Parathyroid adenoma (tissue), 2 donors: ENCODE results near the gene KCNIP1.

Source experiments
- H2AFZ ChIP-seq: fragments of 300-600 bp; sonication (generic); one replicate; pipeline ENCODE4 v1.7.0; 2017; ENCODE audit warnings: antibody characterized with exemption, mild to moderate bottlenecking
- H3K27ac ChIP-seq: fragments of 300-600 bp; sonication (generic); one replicate; pipeline ENCODE4 v1.7.0; 2017
- H3K27me3 ChIP-seq: fragments of 300-600 bp; sonication (generic); one replicate; pipeline ENCODE4 v1.7.0; 2017; ENCODE audit warnings: low read length; ENCODE audit not compliant: control insufficient read depth, insufficient read depth
- H3K36me3 ChIP-seq: fragments of 300-600 bp; sonication (generic); one replicate; pipeline ENCODE4 v1.7.0; 2017; ENCODE audit warnings: low read length; ENCODE audit not compliant: control insufficient read depth, insufficient read depth
- H3K4me1 ChIP-seq: fragments of 300-600 bp; sonication (generic); one replicate; pipeline ENCODE4 v1.7.0; 2017; ENCODE audit warnings: control low read depth
- H3K4me2 ChIP-seq: fragments of 300-600 bp; sonication (generic); one replicate; pipeline ENCODE4 v1.7.0; 2017; ENCODE audit warnings: low read length
- H3K4me3 ChIP-seq: fragments of 300-600 bp; sonication (generic); one replicate; pipeline ENCODE4 v1.7.0; 2017; ENCODE audit warnings: low read depth, low read length
- H3K79me2 ChIP-seq: fragments of 300-600 bp; sonication (generic); one replicate; pipeline ENCODE4 v1.7.0; 2017; ENCODE audit warnings: control low read depth
- H3K9ac ChIP-seq: fragments of 300-600 bp; sonication (generic); one replicate; pipeline ENCODE4 v1.7.0; 2017; ENCODE audit warnings: mild to moderate bottlenecking
- H3K9me3 ChIP-seq: fragments of 300-600 bp; sonication (generic); one replicate; pipeline ENCODE4 v1.7.0; 2017; ENCODE audit warnings: low read length; ENCODE audit not compliant: control insufficient read depth
- TF ChIP-seq, protein P1 (sequence below): fragments of 300-600 bp; sonication (generic); IDR thresholded peaks from one replicate; pipeline ENCODE4 v1.7.0; 2017; ENCODE audit warnings: antibody characterized with exemption, mild to moderate bottlenecking
- donor health status: primary hyperparathyroidism.

Gene KCNIP1

DNA sequence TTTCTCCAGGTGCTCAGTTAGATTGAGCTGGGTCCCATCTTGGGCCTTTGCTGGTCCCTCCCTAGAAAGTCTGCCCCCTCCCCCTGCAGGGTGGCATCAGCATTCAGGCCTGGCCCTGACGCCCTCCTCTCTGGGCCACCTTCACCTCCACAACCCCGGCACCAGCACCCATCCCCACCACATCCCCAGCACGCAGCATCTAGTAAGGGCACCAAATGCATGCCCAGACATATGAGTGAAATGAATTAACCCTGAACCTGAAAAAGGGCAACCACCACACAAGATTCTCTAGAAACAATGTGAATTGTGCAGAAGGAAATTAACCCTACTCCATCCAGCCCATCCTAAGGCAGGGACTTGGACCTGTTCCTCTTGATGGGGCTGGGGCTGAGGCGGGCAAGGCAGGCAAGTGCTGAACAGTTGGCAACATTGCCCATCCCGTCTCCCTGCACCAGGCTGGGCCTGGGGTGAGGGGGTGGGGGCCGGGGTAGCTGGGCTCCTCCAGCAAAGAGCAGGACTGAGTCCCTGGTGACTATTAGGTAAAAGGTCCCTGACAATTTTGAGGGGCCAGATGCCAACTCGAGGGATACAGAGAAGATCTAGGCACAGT is 125.9 kb downstream of the KCNIP1 start:
- TF ChIP-seq, protein P1, sequence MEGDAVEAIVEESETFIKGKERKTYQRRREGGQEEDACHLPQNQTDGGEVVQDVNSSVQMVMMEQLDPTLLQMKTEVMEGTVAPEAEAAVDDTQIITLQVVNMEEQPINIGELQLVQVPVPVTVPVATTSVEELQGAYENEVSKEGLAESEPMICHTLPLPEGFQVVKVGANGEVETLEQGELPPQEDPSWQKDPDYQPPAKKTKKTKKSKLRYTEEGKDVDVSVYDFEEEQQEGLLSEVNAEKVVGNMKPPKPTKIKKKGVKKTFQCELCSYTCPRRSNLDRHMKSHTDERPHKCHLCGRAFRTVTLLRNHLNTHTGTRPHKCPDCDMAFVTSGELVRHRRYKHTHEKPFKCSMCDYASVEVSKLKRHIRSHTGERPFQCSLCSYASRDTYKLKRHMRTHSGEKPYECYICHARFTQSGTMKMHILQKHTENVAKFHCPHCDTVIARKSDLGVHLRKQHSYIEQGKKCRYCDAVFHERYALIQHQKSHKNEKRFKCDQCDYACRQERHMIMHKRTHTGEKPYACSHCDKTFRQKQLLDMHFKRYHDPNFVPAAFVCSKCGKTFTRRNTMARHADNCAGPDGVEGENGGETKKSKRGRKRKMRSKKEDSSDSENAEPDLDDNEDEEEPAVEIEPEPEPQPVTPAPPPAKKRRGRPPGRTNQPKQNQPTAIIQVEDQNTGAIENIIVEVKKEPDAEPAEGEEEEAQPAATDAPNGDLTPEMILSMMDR = no peak
- Histone ChIP-seq H3K4me3 (no peak overlapping the region), H3K9me3 (no peaks in the 10 kb centered on the region), H3K36me3 (no peaks in the 10 kb centered on the region), H3K27ac (no peak overlapping the region), H3K79me2 (no peaks in the 10 kb centered on the region), H3K9ac (no peak overlapping the region), H2AFZ (no peak overlapping the region), H3K27me3 (no peaks in the 10 kb centered on the region), H3K4me1 (peaks cover 14% of the 10 kb centered on the region), H3K4me2 (no peak overlapping the region)

GRCh38 chr5:170630226-170630625 is 126.4 kb downstream of the KCNIP1 start:
- H3K79me2 ChIP-seq = no peaks in the 10 kb centered on the region
- no peak overlapping the region for H3K4me3 ChIP-seq
- no peaks in the 10 kb centered on the region for H3K9me3 ChIP-seq
- no peak overlapping the region for H3K27ac ChIP-seq
- peaks cover 14% of the 10 kb centered on the region for H3K4me1 ChIP-seq
- TF ChIP-seq, protein P1 = no peak
- no peaks in the 10 kb centered on the region for H3K36me3 ChIP-seq
- no peak overlapping the region for H3K9ac ChIP-seq
- no peak overlapping the region for H3K4me2 ChIP-seq
- no peaks in the 10 kb centered on the region for H3K27me3 ChIP-seq
- H2AFZ ChIP-seq = no peak overlapping the region

DNA sequence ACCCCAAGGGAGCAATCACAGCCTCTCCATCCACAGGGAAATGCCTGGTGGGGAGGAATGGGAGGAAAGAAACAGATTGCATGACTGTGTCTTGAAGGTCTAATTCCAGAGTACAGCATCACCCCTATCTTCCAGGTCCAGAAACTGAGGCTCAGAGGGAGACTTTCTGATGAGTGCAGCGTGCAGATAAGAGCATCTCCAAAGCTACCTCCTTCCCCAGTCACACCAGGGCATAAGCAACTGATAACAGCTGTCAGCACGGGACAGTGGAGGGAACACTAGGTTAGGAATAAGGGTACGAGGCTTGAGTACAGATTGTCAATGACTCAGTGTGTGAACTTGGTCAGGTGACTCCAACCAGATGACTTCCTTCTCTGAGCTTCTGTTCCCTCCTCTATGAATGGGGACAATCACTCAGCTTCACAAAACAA is 126.9 kb downstream of the KCNIP1 start:
- no peaks in the 10 kb centered on the region for H3K36me3 ChIP-seq
- no peak overlapping the region for H3K4me3 ChIP-seq
- TF ChIP-seq, protein P1 = no peak
- no peak overlapping the region for H3K4me2 ChIP-seq
- no peak overlapping the region for H3K9ac ChIP-seq
- H3K27ac ChIP-seq = no peak overlapping the region
- no peaks in the 10 kb centered on the region for H3K27me3 ChIP-seq
- no peaks in the 10 kb centered on the region for H3K79me2 ChIP-seq
- H2AFZ ChIP-seq = no peak overlapping the region
- H3K4me1 ChIP-seq = peaks cover 14% of the 10 kb centered on the region
- H3K9me3 ChIP-seq = no peaks in the 10 kb centered on the region

GRCh38 chr5:170631466-170632195 is 127.8 kb downstream of the KCNIP1 start:
- Histone ChIP-seq H3K9ac (no peak overlapping the region), H3K4me3 (no peak overlapping the region), H3K36me3 (no peaks in the 10 kb centered on the region), H3K27ac (no peak overlapping the region), H3K79me2 (no peaks in the 10 kb centered on the region), H3K9me3 (no peaks in the 10 kb centered on the region), H2AFZ (no peak overlapping the region), H3K27me3 (no peaks in the 10 kb centered on the region), H3K4me2 (no peak overlapping the region), H3K4me1 (peaks cover 14% of the 10 kb centered on the region)
- TF ChIP-seq, protein P1 = no peak
